Keratinocyte (primary cell): ENCODE results near the gene DTL.

Source experiments
- CTCF ChIP-seq, 3 experiments: IDR thresholded peaks in 1 of 3; conservative IDR thresholded peaks in 1 of 3; optimal IDR thresholded peaks in 1 of 3; 2 replicates in 2 of 3; 3 replicates in 1 of 3; pipeline versions ENCODE3 to v1.5.1; 2011; ENCODE audit warnings: low read length in 3 of 3, mild to moderate bottlenecking in 3 of 3, moderate library complexity in 2 of 3, control low read depth in 1 of 3, inconsistent platforms in 1 of 3; ENCODE audit not compliant: insufficient read depth in 2 of 3; ENCODE audit errors: extremely low read depth in 1 of 3
- EZH2 ChIP-seq: IDR thresholded peaks from one replicate; pipeline ENCODE4 v1.6.1; 2012; ENCODE audit warnings: inconsistent platforms, mild to moderate bottlenecking, low read length, moderate library complexity

DNA sequence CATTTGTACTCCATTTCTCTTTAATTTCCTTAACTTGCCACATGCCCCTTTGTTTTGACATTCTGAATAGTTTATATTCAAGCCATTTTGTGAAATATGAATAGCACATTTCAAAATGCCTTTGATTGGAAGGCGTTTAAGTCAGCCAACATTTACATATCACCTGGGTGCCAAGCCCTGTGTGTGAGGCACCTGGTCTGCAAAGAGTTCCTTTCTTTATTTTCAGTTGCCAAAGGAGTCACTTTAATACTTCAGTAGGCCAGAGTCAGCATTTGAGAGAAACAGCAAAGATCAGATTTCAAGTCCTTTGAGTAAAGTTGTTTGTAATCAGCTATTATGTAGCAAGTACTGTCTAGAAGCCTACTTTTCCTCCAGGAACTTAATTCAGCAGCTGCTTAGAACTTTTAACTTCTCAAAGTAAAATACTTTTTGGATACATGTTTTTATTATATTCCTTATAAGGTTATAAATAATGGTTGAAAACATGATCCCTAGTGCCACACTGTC is 70.8 kb downstream of the DTL start:
- TF ChIP-seq CTCF (optimal IDR thresholded peaks at IDR 0.05 in 1 of 3, IDR thresholded peaks at IDR 0.05 in 1 of 3, conservative IDR thresholded peaks at IDR 0.05 in 1 of 3; ENCODE audit: extremely low read depth in 1 of 3, insufficient read depth in 2 of 3, low read length in 3 of 3) (no peak), EZH2 (no peak)
